PC-9 (cell line): ENCODE data around the gene KRTAP5-6. TPM values are rescaled to one million over a fixed set of nuclear protein-coding genes. Genes with fewer than 3 reads are reported as not detected.

Experiments used
- BruUV-seq: library from RNA; stranded (reverse); fragments of 400-500 nt; replicated peaks from 2 replicates; lab custom pipeline; 2021; lab: Mats Ljungman, UMichigan
- CTCF ChIA-PET: fragments of 300-600 bp; sonication (Branson Sonifier 250); formaldehyde crosslinking; loops from one replicate; lab custom pipeline; 2022; ENCODE audit warnings: antibody characterized with exemption; lab: Charles Lee
- POLR2A ChIA-PET: fragments of 300-600 bp; sonication (Branson Sonifier 250); formaldehyde crosslinking; loops from one replicate; lab custom pipeline; 2022; ENCODE audit warnings: antibody characterized with exemption; ENCODE audit not compliant: unreplicated experiment; lab: Charles Lee
- DNase-seq, 2 experiments: peaks; one replicate each; pipeline versions ENCODE4 v3.0.0 to v3.0.0-alpha.2; 2015 to 2022; ENCODE audit warnings: mixed read lengths in 1 of 2
- H2AFZ ChIP-seq: fragments of 200-600 bp; sonication (generic); 2 replicates; pipeline ENCODE4 v1.8.1; 2017; ENCODE audit warnings: antibody characterized with exemption
- H3F3A ChIP-seq: fragments of 200-600 bp; sonication (generic); 2 replicates; pipeline ENCODE4 v1.8.1; 2017; ENCODE audit warnings: antibody characterized with exemption, mild to moderate bottlenecking, low read depth; ENCODE audit not compliant: insufficient read depth
- H3K27ac ChIP-seq: fragments of 200-600 bp; sonication (generic); 2 replicates; pipeline ENCODE4 v1.6.1; 2016; ENCODE audit warnings: mixed run types
- H3K27me3 ChIP-seq: fragments of 200-600 bp; sonication (generic); 2 replicates; pipeline ENCODE4 v1.6.1; 2016; ENCODE audit warnings: low read depth, mixed run types; ENCODE audit not compliant: insufficient read depth
- H3K36me3 ChIP-seq: fragments of 200-600 bp; sonication (generic); 2 replicates; pipeline ENCODE4 v1.6.1; 2016; ENCODE audit warnings: low read depth, mixed run types
- H3K4me1 ChIP-seq: fragments of 200-600 bp; sonication (generic); replicated peaks from 2 replicates; pipeline ENCODE4 v1.6.1; 2016; ENCODE audit warnings: mixed run types; ENCODE audit not compliant: insufficient read depth
- H3K4me2 ChIP-seq: fragments of 200-600 bp; sonication (generic); 2 replicates; pipeline ENCODE4 v1.6.1; 2017; ENCODE audit warnings: mixed run types
- H3K4me3 ChIP-seq: fragments of 200-600 bp; sonication (generic); 2 replicates; pipeline ENCODE4 v1.6.1; 2016; ENCODE audit warnings: mixed run types
- H3K79me2 ChIP-seq: fragments of 200-600 bp; sonication (generic); 2 replicates; pipeline ENCODE4 v1.6.1; 2017; ENCODE audit warnings: low read depth, mixed run types
- H3K9me2 ChIP-seq: fragments of 200-600 bp; sonication (generic); 2 replicates; pipeline ENCODE4 v1.8.1; 2017; ENCODE audit warnings: mild to moderate bottlenecking; ENCODE audit not compliant: insufficient read depth
- H3K9me3 ChIP-seq: fragments of 200-600 bp; sonication (generic); 2 replicates; pipeline ENCODE4 v1.8.1; 2016; ENCODE audit warnings: low read depth; ENCODE audit not compliant: insufficient read depth
- H4K20me1 ChIP-seq: fragments of 200-600 bp; sonication (generic); 2 replicates; pipeline ENCODE4 v1.8.1; 2017; ENCODE audit not compliant: insufficient read depth
- CTCF ChIP-seq: fragments of 200-600 bp; sonication (generic); conservative IDR thresholded peaks from 2 replicates; pipeline ENCODE4 v1.6.1; 2017; ENCODE audit warnings: mixed run types, antibody characterized with exemption, mild to moderate bottlenecking, moderate library complexity
- EZH2 ChIP-seq: fragments of 200-600 bp; sonication (generic); IDR thresholded peaks from 2 replicates; pipeline ENCODE4 v1.8.0; 2017; ENCODE audit warnings: antibody characterized with exemption, low read depth
- intact Hi-C: fragments of 100-400 bp; cut with micrococcal nuclease; formaldehyde crosslinking; loops from one replicate; pipeline ENCODE4 v1.10.0; 2022; ENCODE audit not compliant: unreplicated experiment
- total RNA-seq: library from RNA; stranded (reverse); gene quantifications from 2 replicates; pipeline ENCODE4 v1.2.3, GENCODE V29; 2021

The KRTAP5-6 gene
- total RNA-seq, 1 experiment from 2014 or later, result not detected

- POLR2A ChIA-PET, result no interaction called here
- H3K27me3 ChIP-seq, result peaks cover 48% of the 10 kb centered on the region
These were observed 26.1 kb upstream of the KRTAP5-6 start for GRCh38 chr11:1670905-1671371.

GRCh38 chr11:1671658-1672057 is 25.3 kb upstream of the KRTAP5-6 start:
- H3F3A ChIP-seq, result no peaks in the 10 kb centered on the region
- no peak overlapping the region for H3K27ac ChIP-seq
- ChIA-PET POLR2A (no interaction called here), CTCF (no interaction called here)
- no peak overlapping the region for H2AFZ ChIP-seq
- H3K79me2 ChIP-seq, result no peaks in the 10 kb centered on the region
- no peaks in the 10 kb centered on the region for H3K9me2 ChIP-seq
- TF ChIP-seq EZH2, result no peak
- H3K4me3 ChIP-seq, result no peak overlapping the region
- peaks cover 52% of the 10 kb centered on the region for H3K27me3 ChIP-seq
- intact Hi-C loops, result no loop called here
- H3K4me1 ChIP-seq, result no peaks in the 10 kb centered on the region
- BruUV-seq, result no TSS peak
- H3K36me3 ChIP-seq, result no peaks in the 10 kb centered on the region
- no peak for DNase-seq
- no peaks in the 10 kb centered on the region for H4K20me1 ChIP-seq
- H3K9me3 ChIP-seq, result no peaks in the 10 kb centered on the region
- no peak overlapping the region for H3K4me2 ChIP-seq

More at GRCh38 chr11:1670905-1671371, 26.1 kb upstream of the KRTAP5-6 start:
- no TSS peak for BruUV-seq
- H4K20me1 ChIP-seq, result no peaks in the 10 kb centered on the region
- TF ChIP-seq CTCF, result no peak
- no peak for TF ChIP-seq EZH2
- H2AFZ ChIP-seq, result no peak overlapping the region
- no peak overlapping the region for H3K4me2 ChIP-seq
- H3K9me2 ChIP-seq, result no peaks in the 10 kb centered on the region
- DNase-seq, result no peak
- no peak overlapping the region for H3K27ac ChIP-seq
- H3F3A ChIP-seq, result no peaks in the 10 kb centered on the region
- H3K4me1 ChIP-seq, result no peaks in the 10 kb centered on the region
- H3K79me2 ChIP-seq, result no peaks in the 10 kb centered on the region
- H3K9me3 ChIP-seq, result no peaks in the 10 kb centered on the region
- no peaks in the 10 kb centered on the region for H3K36me3 ChIP-seq
- CTCF ChIA-PET, result no interaction called here
- intact Hi-C loops, result no loop called here
- no peak overlapping the region for H3K4me3 ChIP-seq

- intact Hi-C loops, result no loop called here
- H3K4me3 ChIP-seq, result no peak overlapping the region
- TF ChIP-seq CTCF, result no peak
- TF ChIP-seq EZH2, result no peak
- H3K4me1 ChIP-seq, result no peaks in the 10 kb centered on the region
- H2AFZ ChIP-seq, result no peak overlapping the region
- H3F3A ChIP-seq, result no peaks in the 10 kb centered on the region
- no peak overlapping the region for H3K27ac ChIP-seq
- BruUV-seq, result no TSS peak
- H3K4me2 ChIP-seq, result no peak overlapping the region
- no peaks in the 10 kb centered on the region for H3K36me3 ChIP-seq
- no peak for DNase-seq
- ChIA-PET CTCF (no interaction called here), POLR2A (no interaction called here)
- H4K20me1 ChIP-seq, result no peaks in the 10 kb centered on the region
- peaks cover 51% of the 10 kb centered on the region for H3K27me3 ChIP-seq
- no peaks in the 10 kb centered on the region for H3K79me2 ChIP-seq
- H3K9me2 ChIP-seq, result no peaks in the 10 kb centered on the region
- H3K9me3 ChIP-seq, result no peaks in the 10 kb centered on the region
These were observed 24.2 kb upstream of the KRTAP5-6 start for GRCh38 chr11:1672613-1673350.
